ENCODE data around the gene LEAP2. TPM values are rescaled to one million over a fixed set of nuclear protein-coding genes. Genes with fewer than 3 reads are reported as not detected.
A peak's percentile ranks its signal among the peaks of the same experiment; 100 is the strongest.

LEAP2 gene
- total and polyA plus RNA-seq, 11 donors: 0.16 to 2.0 (median 0.91) TPM

DNA sequence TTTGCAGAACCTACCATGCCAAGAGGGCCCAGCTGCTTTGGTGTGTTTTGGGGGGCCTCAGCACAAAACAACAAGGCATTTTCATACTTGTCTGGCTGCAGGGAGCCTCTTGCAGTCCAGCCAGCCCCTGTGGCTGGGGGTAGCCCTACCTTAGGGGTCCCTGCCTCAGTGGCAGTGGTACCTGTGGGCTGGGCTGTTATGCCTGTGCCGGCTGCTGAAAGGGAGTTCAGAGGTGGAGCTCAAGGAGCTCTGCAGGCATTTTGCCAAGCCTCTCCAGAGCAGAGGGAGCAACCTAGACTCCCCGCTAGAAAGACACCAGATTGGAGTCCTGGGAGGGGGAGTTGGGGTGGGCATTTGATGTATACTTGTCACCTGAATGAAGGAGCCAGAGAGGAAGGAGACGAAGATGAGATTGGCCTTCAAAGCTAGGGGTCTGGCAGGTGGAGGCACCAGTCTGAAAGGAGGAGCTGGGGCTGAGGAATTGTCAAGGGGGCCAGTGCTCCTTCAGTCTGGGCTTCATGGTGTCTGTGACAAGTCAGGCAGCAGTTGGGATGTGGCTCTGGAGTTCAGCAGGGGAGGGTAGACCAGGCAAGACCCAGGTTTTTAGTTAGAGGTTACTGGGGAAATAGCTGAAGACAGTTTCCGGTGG is 44.5 kb upstream of the LEAP2 start:
- DNase-seq: no peak
- Histone ChIP-seq H3K9me3 (no peaks in the 10 kb centered on the region), H3K36me3 (peaks cover 0 to 12% (median 0%) of the 10 kb centered on the region in 9 donors)

DNA sequence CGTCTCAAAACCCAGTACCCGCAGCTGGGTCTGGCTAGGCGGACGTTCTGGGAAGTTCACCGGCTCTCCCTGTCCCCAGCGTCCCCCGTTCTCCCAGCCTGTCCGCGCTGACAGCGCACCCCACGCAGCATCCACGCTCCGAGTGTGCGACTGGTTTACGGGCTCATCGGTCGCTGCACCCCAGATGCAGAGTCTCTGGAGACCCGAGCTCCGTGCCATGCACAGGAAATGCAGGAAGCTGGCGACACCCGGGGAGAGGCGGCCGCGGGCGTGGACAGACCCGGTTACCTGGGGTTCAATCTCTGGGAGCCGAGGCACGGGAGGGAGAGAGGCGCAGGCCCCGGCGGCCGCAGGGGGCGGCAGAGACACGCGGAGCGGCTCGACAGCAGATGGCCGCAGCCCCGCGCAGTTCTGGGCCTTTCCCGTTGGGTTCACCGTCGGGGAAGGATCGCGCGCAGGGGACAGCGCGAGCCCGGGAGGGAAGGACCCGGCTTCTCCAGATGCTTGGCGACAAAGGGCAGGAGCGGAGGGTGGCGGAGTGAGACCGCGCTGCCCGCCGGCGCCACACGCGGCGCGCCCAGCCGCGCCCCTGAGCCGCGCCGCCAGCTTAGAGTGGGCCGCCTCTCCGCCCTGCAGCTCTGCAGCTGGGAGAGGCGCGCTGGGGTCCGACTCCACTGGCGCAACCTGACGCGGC is 43.6 kb upstream of the LEAP2 start:
- 0 to 3% (median 2%) methylated on average over 16 to 75 of the region's 75 CpGs for WGBS, 4 donors
- Histone ChIP-seq H3K36me3 (peaks cover 0 to 3% (median 0%) of the 10 kb centered on the region in 9 donors), H3K9me3 (no peaks in the 10 kb centered on the region), H3K27ac (peak overlapping the region; percentile 63 to 91 (median 84)), H3K4me1 (peaks cover 0 to 33% (median 13%) of the 10 kb centered on the region in 12 donors), H3K27me3 (peaks cover 0 to 25% (median 0%) of the 10 kb centered on the region in 9 donors), H3K4me3 (peak overlapping the region; percentile 54 to 90 (median 78))
- intact Hi-C loops (cut with DNase I): loop anchor here (1.0 to 10.0 kb wide), 12 partner anchors 32 to 445 kb away; partner anchors contain the start of genes GDF9 (in 7 of the 10) and UQCRQ (in 7 of the 10)
- ATAC-seq: peak; percentile 75 to 92 (median 88)
- peak; percentile 75 to 89 (median 82) for DNase-seq
- peak in 1 of 2 donors; percentile 15 for TF ChIP-seq POLR2A (IDR thresholded peaks at IDR 0.05)
- TF ChIP-seq, protein P1, sequence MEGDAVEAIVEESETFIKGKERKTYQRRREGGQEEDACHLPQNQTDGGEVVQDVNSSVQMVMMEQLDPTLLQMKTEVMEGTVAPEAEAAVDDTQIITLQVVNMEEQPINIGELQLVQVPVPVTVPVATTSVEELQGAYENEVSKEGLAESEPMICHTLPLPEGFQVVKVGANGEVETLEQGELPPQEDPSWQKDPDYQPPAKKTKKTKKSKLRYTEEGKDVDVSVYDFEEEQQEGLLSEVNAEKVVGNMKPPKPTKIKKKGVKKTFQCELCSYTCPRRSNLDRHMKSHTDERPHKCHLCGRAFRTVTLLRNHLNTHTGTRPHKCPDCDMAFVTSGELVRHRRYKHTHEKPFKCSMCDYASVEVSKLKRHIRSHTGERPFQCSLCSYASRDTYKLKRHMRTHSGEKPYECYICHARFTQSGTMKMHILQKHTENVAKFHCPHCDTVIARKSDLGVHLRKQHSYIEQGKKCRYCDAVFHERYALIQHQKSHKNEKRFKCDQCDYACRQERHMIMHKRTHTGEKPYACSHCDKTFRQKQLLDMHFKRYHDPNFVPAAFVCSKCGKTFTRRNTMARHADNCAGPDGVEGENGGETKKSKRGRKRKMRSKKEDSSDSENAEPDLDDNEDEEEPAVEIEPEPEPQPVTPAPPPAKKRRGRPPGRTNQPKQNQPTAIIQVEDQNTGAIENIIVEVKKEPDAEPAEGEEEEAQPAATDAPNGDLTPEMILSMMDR (IDR thresholded peaks at IDR 0.05): peak; percentile 76 to 96 (median 90)

More for the DNA sequence above, 44.5 kb upstream of the LEAP2 start:
- TF ChIP-seq POLR2A (IDR thresholded peaks at IDR 0.05): no peak
- TF ChIP-seq, protein P1 (IDR thresholded peaks at IDR 0.05): no peak
- Histone ChIP-seq H3K27me3 (peaks cover 0 to 34% (median 0%) of the 10 kb centered on the region in 9 donors), H3K27ac (no peak overlapping the region), H3K4me3 (peak overlapping the region in 10 of 12 donors; percentile 69 to 90 (median 80)), H3K4me1 (peaks cover 0 to 33% (median 13%) of the 10 kb centered on the region in 12 donors)
- ATAC-seq: no peak
- WGBS, 4 donors: 70 to 81% (median 76%) methylated on average over 4 of the region's 4 CpGs
- intact Hi-C loops (cut with DNase I): loop anchor here in 7 of 10 donors (5.0 to 10.0 kb wide), 7 partner anchors 33 to 444 kb away; partner anchors contain the start of genes GDF9 (in 1 of the 7) and UQCRQ (in 1 of the 7)

DNA sequence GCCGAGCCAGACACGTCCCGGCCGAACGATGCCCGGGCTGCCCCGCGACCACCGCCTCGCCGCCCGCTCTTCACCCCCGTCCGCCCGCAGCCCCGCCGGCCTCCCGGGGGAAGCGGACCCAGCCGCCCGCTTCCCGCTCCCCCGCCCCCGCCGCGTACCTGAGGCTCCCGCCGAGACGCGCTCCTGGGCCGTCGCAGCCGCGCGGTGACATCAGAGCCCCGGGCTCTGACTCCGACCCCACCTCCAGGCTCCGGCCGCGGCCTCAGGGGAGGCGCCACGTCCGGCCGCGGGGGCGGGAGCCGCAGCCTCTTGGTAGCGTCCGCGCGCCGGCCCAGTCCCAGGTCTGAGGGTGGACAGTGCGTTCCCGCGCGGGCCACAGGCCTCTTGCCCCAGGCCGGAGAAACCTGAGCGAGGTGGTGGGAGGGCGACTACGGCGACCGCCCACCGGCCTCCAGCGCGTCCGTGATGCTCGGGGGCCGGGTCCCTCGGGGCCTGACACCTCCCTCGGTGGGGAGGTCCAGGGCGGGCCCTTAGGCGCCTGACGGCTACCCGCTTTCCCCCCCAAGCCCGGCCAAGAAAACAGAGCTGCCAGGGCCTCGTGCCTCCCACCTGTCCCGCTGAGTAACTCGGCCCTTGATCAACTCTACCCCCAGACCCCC is 42.9 kb upstream of the LEAP2 start, which contains the start of gene SHROOM1:
Gene SHROOM1 (minus strand): TSS at position 212 of the 659 bp plus-strand sequence. CDS start 4,507 bp downstream, outside the sequence.
- Histone ChIP-seq H3K9me3 (no peaks in the 10 kb centered on the region), H3K27me3 (peaks cover 0 to 18% (median 0%) of the 10 kb centered on the region in 9 donors), H3K4me3 (peak within 1 kb of the TSS; percentile 54 to 90 (median 78)), H3K4me1 (peaks cover 0 to 29% (median 13%) of the 10 kb centered on the region in 12 donors), H3K27ac (peak within 1 kb of the TSS; percentile 63 to 91 (median 84)), H3K36me3 (no peaks in the 10 kb centered on the region)
- ATAC-seq: peak; percentile 48 to 86 (median 82)
- 5 to 41% (median 13%) methylated on average over 8 to 78 of the region's 78 CpGs for WGBS, 4 donors
- TF ChIP-seq, protein P1 (IDR thresholded peaks at IDR 0.05): no peak
- peak in 1 of 2 donors; percentile 46 for TF ChIP-seq POLR2A (IDR thresholded peaks at IDR 0.05)
- intact Hi-C loops (cut with DNase I): loop anchor here in 8 of 10 donors (1.0 to 5.0 kb wide), 7 partner anchors 32 to 53 kb away; partner anchors contain the start of genes GDF9 (in 6 of the 8) and UQCRQ (in 6 of the 8)
- DNase-seq: peak; percentile 76 to 86 (median 77)

All from heart left ventricle (tissue), 16 donors.